RCC 7860 (cell line): Measurements from ENCODE around the gene ZG16B.

Experiments
- DNase-seq: peaks from one replicate; pipeline ENCODE4 v3.0.0-alpha.2; 2015; ENCODE audit warnings: low spot score
- FAIRE-seq: peaks from 2 replicates; lab custom pipeline; 2012; peaks lifted over from hg19 to GRCh38; lab: Jason Lieb, UNC

Gene ZG16B

GRCh38 chr16:2829501-2830354 is at the start of gene ZG16B:
Gene ZG16B, plus strand, starts transcription at chr16:2830303. Its CDS starts 139 bp downstream, at chr16:2830442.
- DNase-seq (no peak), FAIRE-seq (no peak)

- no peak for FAIRE-seq
These were observed 47.3 kb upstream of the ZG16B start for GRCh38 chr16:2782583-2783351.

GRCh38 chr16:2783581-2784357 is 46.3 kb upstream of the ZG16B start:
- FAIRE-seq (no peak), DNase-seq (no peak)

More at GRCh38 chr16:2782583-2783351, 47.3 kb upstream of the ZG16B start:
- no peak for DNase-seq

- DNase-seq (no peak), FAIRE-seq (no peak)
These were observed 45.6 kb upstream of the ZG16B start for GRCh38 chr16:2784358-2785100.

- DNase-seq: no peak
- FAIRE-seq: no peak
These were observed 44.8 kb upstream of the ZG16B start for GRCh38 chr16:2785101-2785991.

GRCh38 chr16:2786061-2786825 is 43.9 kb upstream of the ZG16B start:
- DNase-seq (no peak), FAIRE-seq (no peak)

- DNase-seq (no peak), FAIRE-seq (no peak)
These were observed 43.3 kb upstream of the ZG16B start for GRCh38 chr16:2786826-2787151.

- FAIRE-seq (no peak), DNase-seq (no peak)
These were observed 42.7 kb upstream of the ZG16B start, which contains the start of gene PRSS33 for GRCh38 chr16:2787406-2787805. Gene PRSS33, minus strand, starts transcription at chr16:2787560. Its CDS starts 1,013 bp downstream, at chr16:2786547.

GRCh38 chr16:2787961-2788360 is 42.1 kb upstream of the ZG16B start:
- DNase-seq (no peak), FAIRE-seq (no peak)

GRCh38 chr16:2790631-2791030 is 39.5 kb upstream of the ZG16B start:
- FAIRE-seq: no peak

GRCh38 chr16:2791174-2791573 is 38.9 kb upstream of the ZG16B start:
- DNase-seq: no peak

More at GRCh38 chr16:2790631-2791030, 39.5 kb upstream of the ZG16B start:
- DNase-seq: no peak

GRCh38 chr16:2792940-2793339 is 37.2 kb upstream of the ZG16B start:
- no peak for FAIRE-seq

More at GRCh38 chr16:2791174-2791573, 38.9 kb upstream of the ZG16B start:
- no peak for FAIRE-seq

GRCh38 chr16:2795395-2796143 is 34.5 kb upstream of the ZG16B start:
- no peak for DNase-seq
- FAIRE-seq: no peak

More at GRCh38 chr16:2792940-2793339, 37.2 kb upstream of the ZG16B start:
- DNase-seq: no peak

- no peak for DNase-seq
These were observed 31.3 kb upstream of the ZG16B start for GRCh38 chr16:2798723-2799204.

GRCh38 chr16:2799205-2799858 is 30.8 kb upstream of the ZG16B start:
- FAIRE-seq (no peak), DNase-seq (no peak)

More at GRCh38 chr16:2798723-2799204, 31.3 kb upstream of the ZG16B start:
- no peak for FAIRE-seq

GRCh38 chr16:2799859-2800226 is 30.3 kb upstream of the ZG16B start:
- DNase-seq (no peak), FAIRE-seq (no peak)

- FAIRE-seq (no peak), DNase-seq (no peak)
These were observed 26.4 kb upstream of the ZG16B start for GRCh38 chr16:2803545-2804195.
